SW480 (cell line): ENCODE data around the gene LRTM2.

Experiments
- DNase-seq: peaks from one replicate; pipeline ENCODE4 v3.0.0-alpha.2; 2016; ENCODE audit warnings: low spot score

LRTM2 gene

GRCh38 chr12:1820191-1820895, at the start of gene LRTM2:
TSS of gene LRTM2 (plus strand) at chr12:1820565. CDS start at chr12:1828149, 7,584 bp downstream.
- DNase-seq, result no peak

GRCh38 chr12:1773937-1774655, 46.3 kb upstream of the LRTM2 start:
- no peak for DNase-seq

- DNase-seq, result no peak
These were observed 44.0 kb upstream of the LRTM2 start for GRCh38 chr12:1776170-1776921.

GRCh38 chr12:1777798-1778197, 42.6 kb upstream of the LRTM2 start:
- no peak for DNase-seq

GRCh38 chr12:1778911-1779310, 41.5 kb upstream of the LRTM2 start:
- no peak for DNase-seq

- DNase-seq, result no peak
These were observed 40.6 kb upstream of the LRTM2 start for GRCh38 chr12:1779783-1780182.

GRCh38 chr12:1781772-1782171, 38.6 kb upstream of the LRTM2 start:
- no peak for DNase-seq

GRCh38 chr12:1782215-1782614, 38.1 kb upstream of the LRTM2 start:
- DNase-seq, result no peak

GRCh38 chr12:1787714-1788113, 32.7 kb upstream of the LRTM2 start:
- DNase-seq, result no peak

GRCh38 chr12:1790444-1790843, 29.9 kb upstream of the LRTM2 start:
- DNase-seq, result no peak

- peak; percentile 83 for DNase-seq
These were observed 29.1 kb upstream of the LRTM2 start for GRCh38 chr12:1791104-1791841.

GRCh38 chr12:1792406-1792805, 28.0 kb upstream of the LRTM2 start:
- no peak for DNase-seq

- no peak for DNase-seq
These were observed 26.7 kb upstream of the LRTM2 start for GRCh38 chr12:1793426-1794210.

GRCh38 chr12:1794440-1795090, 25.8 kb upstream of the LRTM2 start:
- DNase-seq, result no peak

- DNase-seq, result no peak
These were observed 25.1 kb upstream of the LRTM2 start for GRCh38 chr12:1795221-1795784.

GRCh38 chr12:1795785-1796514, 24.4 kb upstream of the LRTM2 start:
- DNase-seq, result peak; percentile 95

- DNase-seq, result peak; percentile 71
These were observed 23.8 kb upstream of the LRTM2 start for GRCh38 chr12:1796515-1797010.

GRCh38 chr12:1797011-1797901, 23.1 kb upstream of the LRTM2 start:
- DNase-seq, result peak; percentile 54
